HK-2 (cell line): ENCODE data around the gene CDH5.
A peak's percentile ranks its signal among the peaks of the same experiment; 100 is the strongest.

Experiments
- DNase-seq: peaks from one replicate; pipeline ENCODE4 v3.0.0-alpha.2; 2018; ENCODE audit not compliant: unreplicated experiment

The CDH5 gene

GRCh38 chr16:66373667-66374066 lies 7.2 kb downstream of the CDH5 start:
- no peak for DNase-seq

DNA sequence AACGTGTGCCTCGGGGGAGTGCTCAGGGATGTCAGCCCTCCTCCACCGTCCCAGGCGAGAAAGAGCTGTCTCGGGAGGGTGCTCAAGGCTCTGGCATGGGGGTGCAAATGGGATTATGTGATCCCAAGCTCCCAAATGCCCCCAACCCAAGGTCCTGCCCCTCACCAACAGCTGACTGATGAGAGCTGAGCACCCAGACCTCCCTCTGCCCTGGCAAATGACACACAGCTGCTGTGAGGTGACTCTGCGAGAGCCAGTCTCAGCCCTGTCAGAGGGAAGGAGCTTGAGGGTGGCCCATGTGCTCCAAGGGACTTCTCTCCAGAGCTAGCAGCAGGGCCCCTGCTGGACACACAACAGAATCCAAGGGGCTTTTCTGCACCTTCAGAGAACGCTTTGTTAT lies 7.7 kb downstream of the CDH5 start:
- no peak for DNase-seq

DNA sequence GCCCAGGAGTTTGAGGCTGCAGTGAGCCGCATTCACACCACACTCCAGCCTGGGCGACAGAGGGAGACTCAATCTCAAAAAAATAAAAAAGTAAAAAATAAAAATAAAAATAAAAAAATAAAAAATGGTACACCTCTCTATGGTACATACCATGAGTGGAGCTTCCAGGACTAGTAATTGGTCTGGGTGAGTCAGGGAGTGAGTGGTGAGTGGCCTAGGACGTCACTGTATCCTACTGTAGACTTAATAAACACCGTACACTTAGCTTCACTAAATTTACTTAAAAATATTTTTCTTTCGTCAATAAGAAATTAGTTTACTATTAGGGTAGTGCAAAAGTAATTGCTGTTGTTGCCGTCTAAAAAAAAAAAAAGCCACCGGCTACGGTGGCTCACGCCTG lies 9.0 kb downstream of the CDH5 start:
- no peak for DNase-seq

DNA sequence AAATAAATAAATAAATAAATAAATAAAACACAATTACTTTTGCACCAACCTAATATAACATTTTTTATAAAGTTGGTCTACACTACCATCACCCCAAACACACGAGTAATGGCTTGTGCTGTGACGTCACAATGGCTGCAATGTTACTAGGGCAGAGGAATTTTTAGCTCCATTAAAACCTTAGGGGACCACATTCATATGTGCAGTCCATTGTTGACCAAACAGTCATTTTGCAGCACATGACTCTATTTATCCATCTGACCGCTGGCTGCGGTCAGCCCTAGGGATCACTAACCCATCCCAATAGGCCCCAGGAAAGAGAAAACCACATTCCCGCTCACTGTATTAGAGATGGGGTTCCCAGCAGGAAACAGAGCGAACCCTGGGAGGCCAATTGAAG lies 9.6 kb downstream of the CDH5 start:
- DNase-seq: no peak

- no peak for DNase-seq
These were observed 10.2 kb downstream of the CDH5 start for GRCh38 chr16:66376577-66377305.

GRCh38 chr16:66377324-66377723 lies 10.8 kb downstream of the CDH5 start:
- no peak for DNase-seq

- no peak for DNase-seq
These were observed 12.5 kb downstream of the CDH5 start for GRCh38 chr16:66378741-66379570.

DNA sequence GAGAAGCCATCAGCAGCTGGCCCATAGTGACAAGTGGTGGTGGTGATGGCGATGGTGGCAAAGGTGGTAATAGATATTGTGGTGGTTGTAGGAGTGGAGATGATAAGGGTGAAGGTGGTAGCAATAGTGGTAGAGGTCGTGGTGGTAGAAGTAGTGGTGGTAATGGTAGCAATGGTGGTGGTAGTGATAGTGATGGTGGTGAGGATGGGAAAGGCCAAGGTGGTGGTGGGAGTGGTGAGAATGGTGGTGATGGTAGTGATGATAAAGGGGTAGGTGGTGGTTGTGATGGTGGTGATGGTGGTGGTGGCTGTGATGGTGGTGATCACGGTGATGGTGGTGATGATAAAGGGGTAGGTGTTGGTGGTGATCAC lies 13.1 kb downstream of the CDH5 start:
- no peak for DNase-seq

DNA sequence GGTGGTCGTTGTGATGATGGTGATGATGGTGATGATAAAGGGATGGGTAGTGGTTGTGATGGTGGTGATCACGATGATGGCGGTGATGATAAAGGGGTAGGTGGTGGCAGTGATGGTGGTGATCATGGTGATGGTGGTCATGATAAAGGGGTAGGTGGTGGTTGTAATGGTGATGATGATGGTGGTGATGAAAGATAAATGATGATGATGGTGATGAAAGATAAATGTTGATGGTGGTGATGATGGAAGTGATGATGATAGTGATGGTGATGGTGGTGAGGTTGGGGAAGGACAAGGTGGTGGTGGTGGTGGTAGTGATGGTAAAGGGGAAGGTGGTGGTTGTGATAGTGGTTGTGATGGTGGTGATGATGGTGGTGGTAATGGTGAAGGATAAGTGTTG lies 13.9 kb downstream of the CDH5 start:
- no peak for DNase-seq

DNA sequence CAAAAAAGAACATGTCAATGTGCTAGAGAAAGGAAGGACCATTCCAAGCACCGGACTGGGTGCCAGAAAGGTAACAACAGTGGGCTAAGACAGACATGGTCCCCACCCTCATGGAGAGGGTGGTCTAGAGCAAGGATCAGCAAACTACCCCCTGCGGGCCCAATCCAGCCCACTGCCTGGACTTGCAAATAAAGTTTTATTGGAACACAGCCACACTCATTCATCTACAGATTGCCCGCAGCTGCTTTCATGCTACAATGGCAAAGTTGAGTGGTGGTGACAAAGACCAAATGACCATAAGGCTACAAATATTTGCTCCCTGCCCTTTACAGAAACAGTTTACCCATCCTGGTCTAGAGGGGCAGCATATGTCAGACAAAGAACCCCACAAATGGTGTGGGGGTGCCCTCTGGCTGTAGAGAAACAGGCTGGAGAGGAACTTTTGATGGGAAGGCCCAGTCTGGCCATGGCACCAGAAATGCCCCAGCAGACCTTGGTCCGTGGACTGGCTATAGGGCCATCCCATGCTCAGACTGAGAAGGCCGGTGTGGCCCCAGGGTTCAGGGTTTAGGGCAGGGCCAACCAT lies 15.2 kb downstream of the CDH5 start:
- DNase-seq: no peak

DNA sequence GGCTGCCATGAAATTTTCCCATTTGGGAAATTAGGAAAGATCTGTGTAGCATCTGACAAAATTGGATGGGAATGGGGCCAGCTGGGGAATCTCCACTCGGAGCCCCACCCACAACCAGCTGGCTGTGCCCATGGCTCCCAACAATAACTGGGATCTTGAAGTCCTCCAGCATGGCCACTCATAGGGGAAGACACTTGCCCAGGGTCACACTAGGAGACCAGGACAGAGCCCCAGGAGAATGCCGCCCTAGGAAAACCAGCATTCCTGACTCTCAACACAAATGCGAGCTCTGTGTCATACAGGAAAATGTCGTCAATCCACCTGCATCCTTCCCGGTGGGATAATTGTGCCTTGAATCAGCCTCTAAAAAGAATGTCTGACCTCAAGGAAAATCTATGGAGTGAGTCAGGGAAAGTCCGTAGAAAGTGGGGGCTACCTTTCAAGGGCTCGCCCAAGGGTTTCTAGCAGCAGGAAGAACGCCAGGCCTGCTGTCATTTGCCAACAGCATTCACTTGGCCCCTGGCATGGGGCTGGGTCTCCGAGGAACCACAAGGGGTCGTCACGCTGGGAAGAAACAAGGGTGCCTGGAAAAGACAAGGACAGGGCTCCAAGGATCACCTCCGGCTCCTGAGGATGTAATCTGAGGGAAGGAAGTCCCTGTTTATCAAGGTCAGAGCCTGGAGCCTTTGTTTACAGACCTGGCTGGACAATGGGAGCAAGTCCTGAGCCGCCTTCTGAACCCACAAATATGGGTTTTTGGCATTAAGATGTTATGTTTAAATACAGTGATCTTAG lies 15.9 kb downstream of the CDH5 start:
- DNase-seq: peak; percentile 84

DNA sequence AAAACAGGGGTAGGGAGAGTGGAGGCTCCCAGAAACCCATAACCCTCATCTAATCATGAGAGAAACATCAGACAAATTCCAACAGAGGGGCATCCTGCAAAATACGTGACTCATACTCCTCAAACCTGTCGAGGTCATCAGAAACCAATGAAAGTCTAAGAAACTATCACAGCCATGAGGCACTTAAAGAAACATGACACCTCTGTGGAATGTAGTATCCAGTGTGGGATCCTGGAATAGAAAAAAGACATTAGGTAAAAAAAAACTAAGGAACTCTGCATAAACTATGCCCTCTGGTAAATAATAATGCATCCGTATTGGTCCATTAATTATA lies 16.4 kb downstream of the CDH5 start:
- no peak for DNase-seq

DNA sequence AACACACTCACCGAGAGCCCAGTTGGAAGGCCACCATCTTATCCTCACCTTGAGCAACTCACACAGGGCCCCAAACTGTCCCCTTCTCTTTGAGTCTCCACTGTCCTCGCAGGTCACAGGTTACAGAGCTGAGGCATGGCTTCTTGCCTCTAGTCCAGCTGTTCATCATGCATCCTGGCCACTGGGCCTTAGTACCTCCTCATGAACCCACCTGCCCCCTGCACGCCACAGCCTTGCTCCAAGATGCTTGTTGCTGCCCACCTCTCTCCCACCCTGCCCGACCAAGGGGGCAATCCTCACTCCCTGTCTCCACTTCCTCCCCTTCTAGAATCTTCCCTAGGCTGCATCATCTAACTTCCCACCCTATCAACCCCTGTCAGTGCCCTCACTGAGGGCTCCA lies 17.1 kb downstream of the CDH5 start:
- DNase-seq: no peak

GRCh38 chr16:66385415-66385814 lies 18.9 kb downstream of the CDH5 start:
- no peak for DNase-seq

DNA sequence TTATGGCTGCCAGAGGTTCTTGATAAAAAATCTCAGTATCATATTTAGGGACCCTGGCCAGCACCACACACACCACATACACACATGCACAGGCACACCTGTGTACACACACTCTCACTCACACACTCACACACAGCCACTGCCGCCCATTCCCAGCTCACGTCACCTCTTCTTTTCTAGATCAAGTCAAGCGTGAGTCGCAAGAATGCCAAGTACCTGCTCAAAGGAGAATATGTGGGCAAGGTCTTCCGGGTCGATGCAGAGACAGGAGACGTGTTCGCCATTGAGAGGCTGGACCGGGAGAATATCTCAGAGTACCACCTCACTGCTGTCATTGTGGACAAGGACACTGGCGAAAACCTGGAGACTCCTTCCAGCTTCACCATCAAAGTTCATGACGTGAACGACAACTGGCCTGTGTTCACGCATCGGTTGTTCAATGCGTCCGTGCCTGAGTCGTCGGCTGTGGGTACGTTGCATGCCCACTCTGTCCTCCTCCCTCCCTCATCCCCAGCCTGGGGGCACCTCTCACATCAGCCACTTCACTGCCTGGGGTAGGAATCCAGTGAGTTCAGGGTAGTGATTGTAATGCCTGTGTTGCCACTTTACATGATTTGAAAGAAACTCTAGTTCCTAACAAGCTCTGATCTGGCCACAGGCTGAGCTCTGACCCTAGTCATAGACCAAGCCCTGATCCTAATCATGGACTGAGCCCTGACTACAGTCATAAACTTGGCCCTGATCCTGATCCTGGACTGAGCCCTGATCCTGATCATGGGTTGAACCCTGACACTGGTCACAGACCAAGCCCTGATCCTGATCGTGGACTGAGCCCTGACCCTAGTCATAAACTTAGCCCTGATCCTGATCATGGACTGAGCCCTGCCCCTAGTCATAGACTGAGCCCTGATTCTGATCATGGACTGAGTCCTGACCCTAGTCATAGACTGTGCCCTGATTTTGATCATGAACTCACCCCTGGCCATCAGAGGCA lies 20.4 kb downstream of the CDH5 start:
- no peak for DNase-seq

- DNase-seq: no peak
These were observed 21.4 kb downstream of the CDH5 start for GRCh38 chr16:66387817-66388332.

GRCh38 chr16:66388350-66389139 lies 22.1 kb downstream of the CDH5 start:
- DNase-seq: no peak

GRCh38 chr16:66389256-66390176 lies 23.0 kb downstream of the CDH5 start:
- DNase-seq: no peak
